ENCODE data around the gene EXOC6B. TPM values are rescaled to one million over a fixed set of nuclear protein-coding genes. Genes with fewer than 3 reads are reported as not detected.

EXOC6B gene
- total and polyA plus RNA-seq, 2 of the 8 experiments (the other 6 are each of a cell fraction or from before 2014, with no cell fraction given) = 13.5 to 33.0 TPM

- TF ChIP-seq CBX5 (IDR thresholded peaks at IDR 0.05; ENCODE audit: low read depth, low read length) (no peak), NRF1 (IDR thresholded peaks at IDR 0.05; ENCODE audit: low read depth, low read length) (no peak), BRCA1 (IDR thresholded peaks at IDR 0.05; ENCODE audit: low read depth, low read length) (no peak), TEAD4 (IDR thresholded peaks at IDR 0.05; ENCODE audit: low read depth, low read length) (peak; percentile 71), PHF8 (conservative IDR thresholded peaks at IDR 0.05; ENCODE audit: low read depth, low read length) (peak; percentile 95), TBP (IDR thresholded peaks at IDR 0.05; ENCODE audit: low read depth, low read length) (peak; percentile 87), SIX5 (IDR thresholded peaks at IDR 0.05; ENCODE audit: low read depth, low read length) (peak; percentile 81), BCL11A (IDR thresholded peaks at IDR 0.05; ENCODE audit: low read depth in 2 of 2, low read length in 2 of 2) (no peak), RXRA (IDR thresholded peaks at IDR 0.05; ENCODE audit: insufficient read depth, low read depth, low read length) (no peak), POLR2A (IDR thresholded peaks at IDR 0.05; ENCODE audit: control extremely low read depth in 1 of 2, low read depth in 2 of 2, low read length in 2 of 2) (peak; percentile 79 to 96), POLR2AphosphoS5 (IDR thresholded peaks at IDR 0.05; ENCODE audit: low read depth, low read length) (peak; percentile 93), JUND (IDR thresholded peaks at IDR 0.05; ENCODE audit: low read length) (peak; percentile 54; the same call in 1 of the 2 replicates), TCF12 (IDR thresholded peaks at IDR 0.05; ENCODE audit: low read depth, low read length) (no peak), MAFK (IDR thresholded peaks at IDR 0.05; ENCODE audit: low read depth, low read length) (no peak), YY1 (IDR thresholded peaks at IDR 0.05; ENCODE audit: low read depth, low read length) (peak; percentile 88), TAF1 (IDR thresholded peaks at IDR 0.05; ENCODE audit: low read depth, low read length) (peak; percentile 99), RBBP5 (IDR thresholded peaks at IDR 0.05; ENCODE audit: borderline replicate concordance, low read depth, low read length) (peak; percentile 87; the same call in 1 of the 2 replicates)
- TF ChIP-seq, protein P1, sequence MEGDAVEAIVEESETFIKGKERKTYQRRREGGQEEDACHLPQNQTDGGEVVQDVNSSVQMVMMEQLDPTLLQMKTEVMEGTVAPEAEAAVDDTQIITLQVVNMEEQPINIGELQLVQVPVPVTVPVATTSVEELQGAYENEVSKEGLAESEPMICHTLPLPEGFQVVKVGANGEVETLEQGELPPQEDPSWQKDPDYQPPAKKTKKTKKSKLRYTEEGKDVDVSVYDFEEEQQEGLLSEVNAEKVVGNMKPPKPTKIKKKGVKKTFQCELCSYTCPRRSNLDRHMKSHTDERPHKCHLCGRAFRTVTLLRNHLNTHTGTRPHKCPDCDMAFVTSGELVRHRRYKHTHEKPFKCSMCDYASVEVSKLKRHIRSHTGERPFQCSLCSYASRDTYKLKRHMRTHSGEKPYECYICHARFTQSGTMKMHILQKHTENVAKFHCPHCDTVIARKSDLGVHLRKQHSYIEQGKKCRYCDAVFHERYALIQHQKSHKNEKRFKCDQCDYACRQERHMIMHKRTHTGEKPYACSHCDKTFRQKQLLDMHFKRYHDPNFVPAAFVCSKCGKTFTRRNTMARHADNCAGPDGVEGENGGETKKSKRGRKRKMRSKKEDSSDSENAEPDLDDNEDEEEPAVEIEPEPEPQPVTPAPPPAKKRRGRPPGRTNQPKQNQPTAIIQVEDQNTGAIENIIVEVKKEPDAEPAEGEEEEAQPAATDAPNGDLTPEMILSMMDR (IDR thresholded peaks at IDR 0.05; ENCODE audit: control extremely low read depth in 1 of 3, insufficient read depth in 1 of 3, low read depth in 1 of 3, low read length in 3 of 3) = no peak
- TF ChIP-seq, protein P2, sequence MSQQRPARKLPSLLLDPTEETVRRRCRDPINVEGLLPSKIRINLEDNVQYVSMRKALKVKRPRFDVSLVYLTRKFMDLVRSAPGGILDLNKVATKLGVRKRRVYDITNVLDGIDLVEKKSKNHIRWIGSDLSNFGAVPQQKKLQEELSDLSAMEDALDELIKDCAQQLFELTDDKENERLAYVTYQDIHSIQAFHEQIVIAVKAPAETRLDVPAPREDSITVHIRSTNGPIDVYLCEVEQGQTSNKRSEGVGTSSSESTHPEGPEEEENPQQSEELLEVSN (IDR thresholded peaks at IDR 0.05) = no peak
- TF ChIP-seq, protein P3, sequence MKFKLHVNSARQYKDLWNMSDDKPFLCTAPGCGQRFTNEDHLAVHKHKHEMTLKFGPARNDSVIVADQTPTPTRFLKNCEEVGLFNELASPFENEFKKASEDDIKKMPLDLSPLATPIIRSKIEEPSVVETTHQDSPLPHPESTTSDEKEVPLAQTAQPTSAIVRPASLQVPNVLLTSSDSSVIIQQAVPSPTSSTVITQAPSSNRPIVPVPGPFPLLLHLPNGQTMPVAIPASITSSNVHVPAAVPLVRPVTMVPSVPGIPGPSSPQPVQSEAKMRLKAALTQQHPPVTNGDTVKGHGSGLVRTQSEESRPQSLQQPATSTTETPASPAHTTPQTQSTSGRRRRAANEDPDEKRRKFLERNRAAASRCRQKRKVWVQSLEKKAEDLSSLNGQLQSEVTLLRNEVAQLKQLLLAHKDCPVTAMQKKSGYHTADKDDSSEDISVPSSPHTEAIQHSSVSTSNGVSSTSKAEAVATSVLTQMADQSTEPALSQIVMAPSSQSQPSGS (IDR thresholded peaks at IDR 0.05; ENCODE audit: low read length) = peak; percentile 65; the same call in 1 of the 2 replicates
Measured at GRCh38 chr2:72825257-72826155, at the start of gene EXOC6B (continued).
